HEK293T (cell line): Measurements from ENCODE around the gene PALLD.

Source experiments
- ARNT ChIP-seq: fragments of 450-650 bp; IDR thresholded peaks from 2 replicates; pipeline ENCODE4 v1.6.1; 2017; ENCODE audit warnings: mild to moderate bottlenecking
- BHLHE40 ChIP-seq: fragments of 450-650 bp; IDR thresholded peaks from 2 replicates; pipeline ENCODE4 v1.6.1; 2016; ENCODE audit warnings: mild to moderate bottlenecking, moderate library complexity, borderline replicate concordance
- CTBP1 ChIP-seq: fragments of 450-650 bp; IDR thresholded peaks from 2 replicates; pipeline ENCODE4 v1.6.1; 2016; ENCODE audit warnings: borderline replicate concordance
- FOXA1 ChIP-seq: fragments of 450-650 bp; IDR thresholded peaks from 2 replicates; pipeline ENCODE4 v1.6.1; 2016; ENCODE audit warnings: mild to moderate bottlenecking
- FOXK2 ChIP-seq: fragments of 450-650 bp; IDR thresholded peaks from 2 replicates; pipeline ENCODE4 v1.6.1; 2016; ENCODE audit warnings: mild to moderate bottlenecking
- FOXM1 ChIP-seq: fragments of 450-650 bp; IDR thresholded peaks from 2 replicates; pipeline ENCODE4 v1.6.1; 2017; ENCODE audit warnings: mild to moderate bottlenecking, borderline replicate concordance
- HDGF ChIP-seq: fragments of 450-650 bp; IDR thresholded peaks from 2 replicates; pipeline ENCODE4 v1.6.1; 2017; ENCODE audit warnings: antibody characterized with exemption, borderline replicate concordance
- L3MBTL2 ChIP-seq: fragments of 450-650 bp; conservative IDR thresholded peaks from 2 replicates; pipeline ENCODE4 v1.6.1; 2016; ENCODE audit warnings: mild to moderate bottlenecking
- LEF1 ChIP-seq: fragments of 450-650 bp; IDR thresholded peaks from 2 replicates; pipeline ENCODE4 v1.6.1; 2017; ENCODE audit warnings: mild to moderate bottlenecking, borderline replicate concordance
- PKNOX1 ChIP-seq: fragments of 450-650 bp; IDR thresholded peaks from 2 replicates; pipeline ENCODE4 v1.6.1; 2016
- SP1 ChIP-seq: fragments of 450-650 bp; IDR thresholded peaks from 2 replicates; pipeline ENCODE4 v1.6.1; 2017

GRCh38 chr4:168751263-168752225 lies 254.7 kb downstream of the PALLD start:
- TF ChIP-seq FOXA1 (no peak), SP1 (no peak), FOXM1 (no peak), PKNOX1 (no peak), CTBP1 (no peak), BHLHE40 (no peak), L3MBTL2 (no peak), FOXK2 (no peak), HDGF (no peak), LEF1 (no peak), ARNT (no peak)
